MCF 10A (cell line): ENCODE results near the gene SDCCAG8. TPM values are rescaled to one million over a fixed set of nuclear protein-coding genes. Genes with fewer than 3 reads are reported as not detected.

Experiments
- BruUV-seq: library from RNA; stranded (reverse); fragments of 400-500 nt; replicated peaks from 2 replicates; lab custom pipeline; 2021; lab: Mats Ljungman, UMichigan
- CTCF ChIA-PET: fragments of 300-600 bp; sonication (Branson Sonifier 250); formaldehyde crosslinking; extraction: SDS; loops from one replicate; lab custom pipeline; 2021; ENCODE audit warnings: antibody characterized with exemption, inconsistent platforms; lab: Yijun Ruan, JAX
- POLR2A ChIA-PET: fragments of 300-600, 350-650 bp; sonication (Branson Sonifier 250); formaldehyde crosslinking; extraction: SDS; loops from one replicate; lab custom pipeline; 2020; ENCODE audit warnings: antibody characterized with exemption, inconsistent platforms; lab: Yijun Ruan, JAX
- DNase-seq: peaks from one replicate; pipeline ENCODE4 v3.0.0-alpha.2; 2018; ENCODE audit not compliant: unreplicated experiment
- H3K27ac Mint-ChIP-seq: one replicate; pipeline ENCODE4 v1.8.0; 2022; ENCODE audit warnings: mild to moderate bottlenecking, low read depth, mixed read lengths; ENCODE audit not compliant: unreplicated experiment
- H3K27me3 Mint-ChIP-seq: one replicate; pipeline ENCODE4 v1.8.0; 2022; ENCODE audit warnings: mixed read lengths; ENCODE audit not compliant: insufficient read depth, unreplicated experiment
- H3K36me3 Mint-ChIP-seq: one replicate; pipeline ENCODE4 v1.8.0; 2022; ENCODE audit warnings: mild to moderate bottlenecking, moderate library complexity, mixed read lengths; ENCODE audit not compliant: insufficient read depth, unreplicated experiment
- H3K4me1 Mint-ChIP-seq: one replicate; pipeline ENCODE4 v1.8.0; 2022; ENCODE audit warnings: mixed read lengths; ENCODE audit not compliant: insufficient read depth, unreplicated experiment
- H3K4me3 Mint-ChIP-seq: one replicate; pipeline ENCODE4 v1.8.0; 2022; ENCODE audit warnings: mild to moderate bottlenecking, moderate library complexity, mixed read lengths; ENCODE audit not compliant: unreplicated experiment
- H3K9me3 Mint-ChIP-seq: one replicate; pipeline ENCODE4 v1.8.0; 2022; ENCODE audit warnings: mixed read lengths; ENCODE audit not compliant: unreplicated experiment
- intact Hi-C: fragments of 100-400 bp; cut with micrococcal nuclease; formaldehyde crosslinking; loops from 2 replicates; pipeline ENCODE4 v1.14.1; 2022
- total RNA-seq: library from RNA; stranded (reverse); gene quantifications from 2 replicates; pipeline ENCODE4 v1.2.3, GENCODE V29; 2022
- TF ChIP-seq, protein P1 (sequence below): fragments of 200-600 bp; IDR thresholded peaks from one replicate; pipeline ENCODE4 v1.8.0; 2022; ENCODE audit warnings: antibody characterized with exemption, mild to moderate bottlenecking; ENCODE audit not compliant: unreplicated experiment

The SDCCAG8 gene
- total RNA-seq, 1 experiment from 2014 or later = 128 TPM

DNA sequence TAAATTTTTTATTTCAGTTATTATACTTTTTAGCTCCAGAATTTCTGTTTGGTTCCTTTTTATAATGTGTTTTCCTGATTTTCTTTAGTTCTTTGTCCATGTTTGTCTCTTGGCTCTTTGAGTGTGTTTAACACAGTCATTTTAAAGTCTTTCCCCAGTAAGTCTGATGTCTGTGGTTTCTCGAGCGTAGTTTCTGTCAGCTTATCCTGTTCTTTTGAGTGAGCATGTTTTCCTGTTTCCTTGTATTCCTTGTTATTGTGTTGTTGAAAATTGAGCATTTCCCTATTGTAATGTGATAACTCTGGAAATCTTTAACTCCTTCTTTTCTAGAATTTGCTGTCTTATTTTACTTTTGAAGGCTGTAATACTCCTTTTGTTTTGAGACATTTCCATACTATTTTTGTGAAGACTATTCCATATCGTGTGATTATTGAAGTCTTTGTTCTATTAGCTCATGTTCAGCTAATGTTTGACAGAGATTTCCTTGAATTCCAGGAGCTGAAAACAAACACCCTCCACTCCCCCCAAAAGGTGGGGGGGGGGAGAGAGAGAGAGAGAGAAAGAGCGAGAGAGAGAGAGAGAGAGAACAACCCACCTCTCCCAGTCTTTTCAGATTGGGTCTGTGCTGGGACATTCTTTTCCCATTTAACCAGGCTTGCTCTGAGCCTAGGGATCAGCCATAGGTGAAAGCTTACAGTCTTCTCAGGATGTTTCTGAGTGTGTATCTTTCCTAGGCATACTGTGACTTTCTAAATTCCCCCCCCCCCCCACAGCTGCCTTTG is 38.3 kb downstream of the SDCCAG8 start:
- BruUV-seq = TSS peak; percentile 90
- ChIA-PET POLR2A (interaction anchor here (0.6 to 5.6 kb wide), 14 partner anchors 8 to 1127 kb away, joined by 3 to 68 read pairs (median 4); partner anchors contain the start of genes CEP170 and SDCCAG8), CTCF (interaction anchor here (0.5 to 1.7 kb wide), 11 partner anchors 8 to 1297 kb away, joined by 3 to 7 read pairs (median 3); partner anchors contain the start of gene SDCCAG8)
- Mint-ChIP-seq H3K27me3 (no peaks in the 10 kb centered on the region), H3K4me1 (peaks cover 28% of the 10 kb centered on the region), H3K9me3 (peaks cover 8% of the 10 kb centered on the region), H3K36me3 (peaks cover 48% of the 10 kb centered on the region), H3K27ac (peak overlapping the region; percentile 96), H3K4me3 (peak overlapping the region; percentile 2)
- intact Hi-C loops = loop anchor here (1.0 kb wide), 1 partner anchor 39 kb away; the partner anchor contains the start of gene CEP170
- TF ChIP-seq, protein P1, sequence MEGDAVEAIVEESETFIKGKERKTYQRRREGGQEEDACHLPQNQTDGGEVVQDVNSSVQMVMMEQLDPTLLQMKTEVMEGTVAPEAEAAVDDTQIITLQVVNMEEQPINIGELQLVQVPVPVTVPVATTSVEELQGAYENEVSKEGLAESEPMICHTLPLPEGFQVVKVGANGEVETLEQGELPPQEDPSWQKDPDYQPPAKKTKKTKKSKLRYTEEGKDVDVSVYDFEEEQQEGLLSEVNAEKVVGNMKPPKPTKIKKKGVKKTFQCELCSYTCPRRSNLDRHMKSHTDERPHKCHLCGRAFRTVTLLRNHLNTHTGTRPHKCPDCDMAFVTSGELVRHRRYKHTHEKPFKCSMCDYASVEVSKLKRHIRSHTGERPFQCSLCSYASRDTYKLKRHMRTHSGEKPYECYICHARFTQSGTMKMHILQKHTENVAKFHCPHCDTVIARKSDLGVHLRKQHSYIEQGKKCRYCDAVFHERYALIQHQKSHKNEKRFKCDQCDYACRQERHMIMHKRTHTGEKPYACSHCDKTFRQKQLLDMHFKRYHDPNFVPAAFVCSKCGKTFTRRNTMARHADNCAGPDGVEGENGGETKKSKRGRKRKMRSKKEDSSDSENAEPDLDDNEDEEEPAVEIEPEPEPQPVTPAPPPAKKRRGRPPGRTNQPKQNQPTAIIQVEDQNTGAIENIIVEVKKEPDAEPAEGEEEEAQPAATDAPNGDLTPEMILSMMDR = no peak
- DNase-seq = no peak

DNA sequence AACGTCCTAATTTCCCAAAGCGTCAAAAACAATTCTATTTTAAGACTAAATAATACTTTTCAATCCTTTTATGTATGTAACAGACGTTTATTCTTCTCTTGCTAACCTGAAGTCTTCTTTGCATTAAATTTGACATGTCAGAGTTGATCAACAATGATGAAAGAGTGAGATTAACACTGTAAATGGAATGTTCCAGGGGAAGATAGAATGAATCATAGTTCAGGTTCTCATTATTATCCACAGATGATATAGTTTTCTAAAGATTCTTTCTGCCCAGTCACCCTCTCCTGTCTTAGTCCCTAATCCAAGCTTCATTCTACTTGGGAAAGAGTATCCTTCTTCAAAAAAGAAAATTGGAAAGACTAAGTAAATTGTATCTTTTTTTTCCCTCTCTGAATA is 38.9 kb downstream of the SDCCAG8 start:
- CTCF ChIA-PET = interaction anchor here (0.5 to 1.7 kb wide), 9 partner anchors 8 to 818 kb away, joined by 3 to 7 read pairs (median 3); partner anchors contain the start of gene SDCCAG8
- intact Hi-C loops = loop anchor here (1.0 kb wide), 1 partner anchor 39 kb away; the partner anchor contains the start of gene CEP170

DNA sequence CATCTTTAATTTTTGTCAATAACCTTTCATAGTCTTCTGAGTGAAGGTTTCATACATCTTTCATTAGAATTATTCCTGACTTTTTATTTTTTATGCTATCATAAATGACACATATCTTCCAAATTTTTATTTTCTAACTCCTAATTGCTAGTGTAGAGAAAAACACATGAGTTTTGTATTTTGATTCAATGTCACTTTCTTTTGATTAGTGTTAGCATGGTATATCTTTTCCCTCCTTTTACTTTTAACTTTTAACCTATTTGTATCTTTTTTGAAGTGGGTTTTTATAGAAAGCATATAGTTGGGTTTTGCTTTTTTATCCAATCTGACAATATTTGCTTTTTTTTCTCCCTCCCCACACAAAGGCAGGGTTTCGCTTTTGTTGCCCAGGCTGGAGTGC is 43.2 kb downstream of the SDCCAG8 start:
- BruUV-seq = no TSS peak
- Mint-ChIP-seq H3K4me3 (no peak overlapping the region), H3K9me3 (peaks cover 8% of the 10 kb centered on the region), H3K27me3 (no peaks in the 10 kb centered on the region), H3K27ac (no peak overlapping the region), H3K36me3 (peaks cover 45% of the 10 kb centered on the region), H3K4me1 (peaks cover 24% of the 10 kb centered on the region)
- intact Hi-C loops = no loop called here
- no peak for DNase-seq
- TF ChIP-seq, protein P1 = no peak
- CTCF ChIA-PET = no interaction called here
- POLR2A ChIA-PET = no interaction called here

More for the DNA sequence above, 38.9 kb downstream of the SDCCAG8 start:
- peaks cover 28% of the 10 kb centered on the region for H3K4me1 Mint-ChIP-seq
- H3K27ac Mint-ChIP-seq = peak overlapping the region; percentile 96
- peak; percentile 79 for DNase-seq
- H3K27me3 Mint-ChIP-seq = no peaks in the 10 kb centered on the region
- peaks cover 49% of the 10 kb centered on the region for H3K36me3 Mint-ChIP-seq
- peak overlapping the region; percentile 2 for H3K4me3 Mint-ChIP-seq
- POLR2A ChIA-PET = interaction anchor here (0.6 to 5.6 kb wide), 12 partner anchors 8 to 1127 kb away, joined by 3 to 68 read pairs (median 4); partner anchors contain the start of genes CEP170 and SDCCAG8
- no TSS peak for BruUV-seq
- peaks cover 8% of the 10 kb centered on the region for H3K9me3 Mint-ChIP-seq
- TF ChIP-seq, protein P1 = no peak

DNA sequence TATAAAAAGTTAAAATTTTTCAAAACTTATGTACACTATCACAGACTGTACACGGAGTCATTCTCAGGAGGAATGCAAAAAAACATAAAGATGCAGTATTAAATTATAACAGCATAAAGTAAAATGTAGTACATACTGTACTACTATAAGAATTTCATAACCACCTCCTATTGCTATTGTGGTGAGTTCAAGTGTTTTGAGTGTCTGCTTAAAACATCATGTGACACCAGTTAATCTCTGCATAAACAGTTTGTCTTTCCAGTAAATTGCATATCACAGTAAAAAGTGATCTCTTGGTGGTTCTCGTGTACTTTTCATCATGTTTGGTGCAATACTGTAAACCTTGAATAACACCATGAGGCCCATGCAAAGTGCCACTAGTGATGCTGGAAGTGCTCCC is 45.2 kb downstream of the SDCCAG8 start:
- no TSS peak for BruUV-seq
- TF ChIP-seq, protein P1 = no peak
- POLR2A ChIA-PET = interaction anchor here (1.7 kb wide), 1 partner anchor 46 kb away, joined by 6 read pairs; the partner anchor contains the start of genes CEP170 and SDCCAG8
- H3K27me3 Mint-ChIP-seq = no peaks in the 10 kb centered on the region
- peaks cover 8% of the 10 kb centered on the region for H3K9me3 Mint-ChIP-seq
- peaks cover 5% of the 10 kb centered on the region for H3K4me1 Mint-ChIP-seq
- intact Hi-C loops = no loop called here
- CTCF ChIA-PET = interaction anchor here (0.7 kb wide), 1 partner anchor 16 kb away, joined by 3 read pairs; no protein-coding TSS in a partner anchor
- H3K4me3 Mint-ChIP-seq = no peak overlapping the region
- no peak overlapping the region for H3K27ac Mint-ChIP-seq
- peaks cover 61% of the 10 kb centered on the region for H3K36me3 Mint-ChIP-seq
- no peak for DNase-seq
